Uterus (tissue), 4 donors: ENCODE data around the gene LETM1. TPM values are rescaled to one million over a fixed set of nuclear protein-coding genes. Genes with fewer than 3 reads are reported as not detected.

Experiments used
- DNase-seq, 2 donors: peaks; one replicate each; pipeline ENCODE4 v3.0.0-alpha.2; 2019 to 2020
- H3K27ac ChIP-seq, 2 donors: fragments of 200-600 bp; sonication (generic); 1 replicate in 1 of 2; 2 replicates in 1 of 2; pipeline ENCODE4 v1.5.1; 2016 to 2018
- H3K27me3 ChIP-seq, 2 donors: fragments of 200-600 bp; sonication (generic); one replicate each; pipeline ENCODE4 v1.5.1; 2018 to 2019; ENCODE audit warnings: control low read depth in 1 of 2
- H3K36me3 ChIP-seq, 2 donors: fragments of 200-600 bp; sonication (generic); one replicate each; pipeline ENCODE4 v1.5.1; 2019; ENCODE audit warnings: control low read depth in 1 of 2
- H3K4me1 ChIP-seq, 2 donors: fragments of 200-600 bp; sonication (generic); one replicate each; pipeline ENCODE4 v1.5.1; 2018 to 2019; ENCODE audit warnings: control low read depth in 1 of 2
- H3K4me3 ChIP-seq, 2 donors: fragments of 200-600 bp; sonication (generic); 1 replicate in 1 of 2; 2 replicates in 1 of 2; pipeline ENCODE4 v1.5.1; 2018 to 2019; ENCODE audit warnings: mild to moderate bottlenecking in 1 of 2
- H3K9me3 ChIP-seq, 2 donors: fragments of 200-600 bp; sonication (generic); one replicate each; pipeline ENCODE4 v1.5.1; 2019; ENCODE audit warnings: control low read depth in 1 of 2
- CTCF ChIP-seq, 4 experiments: fragments of 200-600 bp in 2 of 4; fragments of 450-650 bp in 2 of 4; sonication (generic) in 2 of 4; IDR thresholded peaks; one replicate each; pipeline ENCODE4 v1.5.1; 2016 to 2019; ENCODE audit warnings: antibody characterized with exemption in 4 of 4, mild to moderate bottlenecking in 2 of 4, moderate library complexity in 1 of 4
- POLR2A ChIP-seq, 2 donors: fragments of 450-650 bp; IDR thresholded peaks; one replicate each; pipeline ENCODE4 v1.6.1; 2016; ENCODE audit warnings: antibody characterized with exemption in 2 of 2, mild to moderate bottlenecking in 1 of 2, moderate library complexity in 1 of 2
- intact Hi-C: fragments of 100-400 bp; cut with DNase I; formaldehyde crosslinking; loops from one replicate; pipeline ENCODE4 v1.15.1; 2023; ENCODE audit warnings: low total_unique reads
- total RNA-seq, 4 donors: library from RNA; depleted of rRNA in 3 of 4; stranded (reverse); fragments of >200 nt in 3 of 4; gene quantifications; one replicate each; pipeline versions ENCODE4 v1.1.0 to v1.2.4, GENCODE V29; 2014 to 2023
- donor health status: DM: yes; HTN: yes; CAD: no.

The LETM1 gene
- total RNA-seq, 4 donors from 2014 or later: 12.4 to 44.3 (median 31.3) TPM

- intact Hi-C loops: no loop called here
These were observed 33.1 kb downstream of the LETM1 start for GRCh38 chr4:1822568-1823544.

GRCh38 chr4:1821679-1822567, 34.0 kb downstream of the LETM1 start:
- no peak overlapping the region for H3K4me3 ChIP-seq
- TF ChIP-seq POLR2A (IDR thresholded peaks at IDR 0.05): no peak
- TF ChIP-seq CTCF (IDR thresholded peaks at IDR 0.05): no peak
- no peaks in the 10 kb centered on the region for H3K9me3 ChIP-seq
- no peak for DNase-seq
- intact Hi-C loops: no loop called here
- no peaks in the 10 kb centered on the region for H3K4me1 ChIP-seq
- no peaks in the 10 kb centered on the region for H3K36me3 ChIP-seq
- H3K27ac ChIP-seq: no peak overlapping the region
- H3K27me3 ChIP-seq: no peaks in the 10 kb centered on the region

More at GRCh38 chr4:1822568-1823544, 33.1 kb downstream of the LETM1 start:
- TF ChIP-seq CTCF (IDR thresholded peaks at IDR 0.05) (no peak), POLR2A (IDR thresholded peaks at IDR 0.05) (no peak)
- Histone ChIP-seq H3K4me3 (no peak overlapping the region), H3K36me3 (no peaks in the 10 kb centered on the region), H3K27me3 (no peaks in the 10 kb centered on the region), H3K4me1 (no peaks in the 10 kb centered on the region), H3K9me3 (no peaks in the 10 kb centered on the region), H3K27ac (no peak overlapping the region)
- no peak for DNase-seq

- H3K36me3 ChIP-seq: no peaks in the 10 kb centered on the region
- H3K4me1 ChIP-seq: no peaks in the 10 kb centered on the region
- H3K27ac ChIP-seq: no peak overlapping the region
- no peaks in the 10 kb centered on the region for H3K27me3 ChIP-seq
- TF ChIP-seq POLR2A (IDR thresholded peaks at IDR 0.05) (no peak), CTCF (IDR thresholded peaks at IDR 0.05) (no peak)
- no peak overlapping the region for H3K4me3 ChIP-seq
- no peak for DNase-seq
- no peaks in the 10 kb centered on the region for H3K9me3 ChIP-seq
- intact Hi-C loops: no loop called here
These were observed 36.1 kb downstream of the LETM1 start for GRCh38 chr4:1819816-1820215.

GRCh38 chr4:1819284-1819683, 36.7 kb downstream of the LETM1 start:
- no peaks in the 10 kb centered on the region for H3K36me3 ChIP-seq
- H3K27me3 ChIP-seq: no peaks in the 10 kb centered on the region
- H3K9me3 ChIP-seq: no peaks in the 10 kb centered on the region
- no peak overlapping the region for H3K4me3 ChIP-seq
- intact Hi-C loops: no loop called here
- no peak for DNase-seq
- TF ChIP-seq POLR2A (IDR thresholded peaks at IDR 0.05) (no peak), CTCF (IDR thresholded peaks at IDR 0.05) (no peak)
- no peaks in the 10 kb centered on the region for H3K4me1 ChIP-seq
- no peak overlapping the region for H3K27ac ChIP-seq
